Keratinocyte (primary cell): ENCODE results near the gene PRKAR2B. TPM values are rescaled to one million over a fixed set of nuclear protein-coding genes. Genes with fewer than 3 reads are reported as not detected.

Experiments used
- DNase-seq: peaks from one replicate; pipeline ENCODE4 v3.0.0-alpha.2; 2011; ENCODE audit warnings: low read depth, missing footprints, low spot score
- FAIRE-seq: peaks from 2 replicates; lab custom pipeline; 2011; peaks lifted over from hg19 to GRCh38; lab: Jason Lieb, UNC
- H2AFZ ChIP-seq: 2 replicates; pipeline ENCODE4 v1.6.0; 2012; ENCODE audit warnings: low read length, control low read depth, inconsistent platforms; ENCODE audit not compliant: control insufficient read depth
- H3K27ac ChIP-seq: 2 replicates; pipeline ENCODE4 v1.5.1; 2011; ENCODE audit warnings: low read length; ENCODE audit not compliant: control insufficient read depth, insufficient read depth
- H3K27me3 ChIP-seq: 3 replicates; pipeline ENCODE4 v1.6.0; 2011; ENCODE audit warnings: low read length; ENCODE audit not compliant: control insufficient read depth, insufficient read depth; ENCODE audit errors: extremely low read depth
- H3K36me3 ChIP-seq, 2 experiments: 2 replicates in 1 of 2; 3 replicates in 1 of 2; pipeline ENCODE4 v1.5.1; 2011; ENCODE audit warnings: low read length in 2 of 2, mild to moderate bottlenecking in 1 of 2; ENCODE audit not compliant: control insufficient read depth in 2 of 2, insufficient read depth in 2 of 2; ENCODE audit errors: extremely low read depth in 1 of 2
- H3K4me1 ChIP-seq: 3 replicates; pipeline ENCODE4 v1.5.1; 2011; ENCODE audit warnings: low read length; ENCODE audit not compliant: control insufficient read depth, insufficient read depth; ENCODE audit errors: extremely low read depth
- H3K4me2 ChIP-seq: 3 replicates; pipeline ENCODE4 v1.6.0; 2011; ENCODE audit warnings: low read depth, low read length; ENCODE audit not compliant: control insufficient read depth, insufficient read depth; ENCODE audit errors: extremely low read depth
- H3K4me3 ChIP-seq, 3 experiments: fragments of 200-600 bp in 1 of 3; sonication (generic) in 1 of 3; 2 replicates in 2 of 3; 3 replicates in 1 of 3; pipeline ENCODE4 v1.5.1; 2011 to 2016; ENCODE audit warnings: low read length in 3 of 3, mild to moderate bottlenecking in 3 of 3, control low read depth in 2 of 3, inconsistent platforms in 1 of 3, low read depth in 1 of 3, mixed read lengths in 1 of 3, mixed run types in 1 of 3, moderate library complexity in 1 of 3; ENCODE audit not compliant: control insufficient read depth in 2 of 3, insufficient read depth in 2 of 3; ENCODE audit errors: extremely low read depth in 1 of 3
- H3K79me2 ChIP-seq: 2 replicates; pipeline ENCODE4 v1.6.0; 2012; ENCODE audit warnings: low read length; ENCODE audit not compliant: control insufficient read depth, insufficient read depth
- H3K9ac ChIP-seq: 3 replicates; pipeline ENCODE4 v1.6.0; 2011; ENCODE audit warnings: low read length; ENCODE audit not compliant: control insufficient read depth, insufficient read depth; ENCODE audit errors: extremely low read depth
- H3K9me1 ChIP-seq: 3 replicates; pipeline ENCODE4 v1.6.0; 2011; ENCODE audit warnings: low read length; ENCODE audit not compliant: control insufficient read depth, insufficient read depth; ENCODE audit errors: extremely low read depth
- H3K9me3 ChIP-seq: 2 replicates; pipeline ENCODE4 v1.5.1; 2012; ENCODE audit warnings: low read depth, low read length; ENCODE audit not compliant: control insufficient read depth
- H4K20me1 ChIP-seq: 3 replicates; pipeline ENCODE4 v1.6.0; 2011; ENCODE audit warnings: low read length; ENCODE audit not compliant: control insufficient read depth, insufficient read depth; ENCODE audit errors: extremely low read depth
- CTCF ChIP-seq, 3 experiments: IDR thresholded peaks in 1 of 3; conservative IDR thresholded peaks in 1 of 3; optimal IDR thresholded peaks in 1 of 3; 2 replicates in 2 of 3; 3 replicates in 1 of 3; pipeline versions ENCODE3 to v1.5.1; 2011; ENCODE audit warnings: low read length in 3 of 3, mild to moderate bottlenecking in 3 of 3, moderate library complexity in 2 of 3, control low read depth in 1 of 3, inconsistent platforms in 1 of 3; ENCODE audit not compliant: insufficient read depth in 2 of 3; ENCODE audit errors: extremely low read depth in 1 of 3
- EZH2 ChIP-seq: IDR thresholded peaks from one replicate; pipeline ENCODE4 v1.6.1; 2012; ENCODE audit warnings: inconsistent platforms, mild to moderate bottlenecking, low read length, moderate library complexity
- dilution Hi-C: fragments of 300-500 bp; cut with MboI; formaldehyde crosslinking; loops from one replicate; pipeline ENCODE4 v1.7.0; 2020; ENCODE audit warnings: low sequenced_read_pairs; ENCODE audit not compliant: extremely low pct_ligation_motif_present
- polyA plus RNA-seq, 5 experiments: library from polyadenylated mRNA; depleted of rRNA in 3 of 5; stranded (reverse) in 3 of 5; stranded (forward) in 1 of 5; unstranded in 1 of 5; fragments of >200 nt; gene quantifications; 1 replicate in 1 of 5; 2 replicates in 3 of 5; 3 replicates in 1 of 5; pipeline versions ENCODE4 v1.2.1 to v1.2.3, GENCODE V29; 2011 to 2012; ENCODE audit warnings: missing spikeins in 2 of 5, low read depth in 1 of 5, low replicate concordance in 1 of 5

The PRKAR2B gene
- polyA plus RNA-seq, 1 donor (not counting 4 experiments of a cell fraction or from before 2014, with no cell fraction given), result 0.01 TPM

- H3K27ac ChIP-seq, result no peak overlapping the region
- H3K79me2 ChIP-seq, result no peaks in the 10 kb centered on the region
- no peak overlapping the region for H3K4me2 ChIP-seq
- FAIRE-seq, result no peak
- H2AFZ ChIP-seq, result no peak overlapping the region
- no peak overlapping the region for H3K4me3 ChIP-seq
- H4K20me1 ChIP-seq, result no peaks in the 10 kb centered on the region
- TF ChIP-seq EZH2 (no peak), CTCF (optimal IDR thresholded peaks at IDR 0.05 in 1 of 3, IDR thresholded peaks at IDR 0.05 in 1 of 3, conservative IDR thresholded peaks at IDR 0.05 in 1 of 3; ENCODE audit: extremely low read depth in 1 of 3, insufficient read depth in 2 of 3, low read length in 3 of 3) (no peak)
- DNase-seq, result no peak
- dilution Hi-C loops, result no loop called here
- H3K4me1 ChIP-seq, result no peaks in the 10 kb centered on the region
- no peak overlapping the region for H3K9ac ChIP-seq
- H3K27me3 ChIP-seq, result peaks cover 2% of the 10 kb centered on the region
- no peaks in the 10 kb centered on the region for H3K9me1 ChIP-seq
- H3K36me3 ChIP-seq, result no peaks in the 10 kb centered on the region
- no peaks in the 10 kb centered on the region for H3K9me3 ChIP-seq
Observed at GRCh38 chr7:107064255-107064654, 19.8 kb downstream of the PRKAR2B start.

GRCh38 chr7:107065929-107066247, 21.4 kb downstream of the PRKAR2B start:
- FAIRE-seq (no peak), DNase-seq (no peak)
- no peaks in the 10 kb centered on the region for H3K9me1 ChIP-seq
- no peak overlapping the region for H3K27ac ChIP-seq
- no peak overlapping the region for H2AFZ ChIP-seq
- no peaks in the 10 kb centered on the region for H3K79me2 ChIP-seq
- dilution Hi-C loops, result no loop called here
- TF ChIP-seq EZH2 (no peak), CTCF (optimal IDR thresholded peaks at IDR 0.05 in 1 of 3, IDR thresholded peaks at IDR 0.05 in 1 of 3, conservative IDR thresholded peaks at IDR 0.05 in 1 of 3; ENCODE audit: extremely low read depth in 1 of 3, insufficient read depth in 2 of 3, low read length in 3 of 3) (no peak)
- no peak overlapping the region for H3K4me3 ChIP-seq
- no peak overlapping the region for H3K9ac ChIP-seq
- peaks cover 5% of the 10 kb centered on the region for H3K27me3 ChIP-seq
- no peaks in the 10 kb centered on the region for H3K4me1 ChIP-seq
- H3K36me3 ChIP-seq, result no peaks in the 10 kb centered on the region
- no peak overlapping the region for H3K4me2 ChIP-seq
- no peaks in the 10 kb centered on the region for H4K20me1 ChIP-seq
- H3K9me3 ChIP-seq, result no peaks in the 10 kb centered on the region
